HG03571 (cell line): ENCODE data around the gene PHF1.

Experiments used
- ATAC-seq: cut with Tn5 transposase; IDR thresholded peaks from one replicate; pipeline ENCODE4 v1.9.1; 2021; ENCODE audit not compliant: unreplicated experiment

The PHF1 gene

DNA sequence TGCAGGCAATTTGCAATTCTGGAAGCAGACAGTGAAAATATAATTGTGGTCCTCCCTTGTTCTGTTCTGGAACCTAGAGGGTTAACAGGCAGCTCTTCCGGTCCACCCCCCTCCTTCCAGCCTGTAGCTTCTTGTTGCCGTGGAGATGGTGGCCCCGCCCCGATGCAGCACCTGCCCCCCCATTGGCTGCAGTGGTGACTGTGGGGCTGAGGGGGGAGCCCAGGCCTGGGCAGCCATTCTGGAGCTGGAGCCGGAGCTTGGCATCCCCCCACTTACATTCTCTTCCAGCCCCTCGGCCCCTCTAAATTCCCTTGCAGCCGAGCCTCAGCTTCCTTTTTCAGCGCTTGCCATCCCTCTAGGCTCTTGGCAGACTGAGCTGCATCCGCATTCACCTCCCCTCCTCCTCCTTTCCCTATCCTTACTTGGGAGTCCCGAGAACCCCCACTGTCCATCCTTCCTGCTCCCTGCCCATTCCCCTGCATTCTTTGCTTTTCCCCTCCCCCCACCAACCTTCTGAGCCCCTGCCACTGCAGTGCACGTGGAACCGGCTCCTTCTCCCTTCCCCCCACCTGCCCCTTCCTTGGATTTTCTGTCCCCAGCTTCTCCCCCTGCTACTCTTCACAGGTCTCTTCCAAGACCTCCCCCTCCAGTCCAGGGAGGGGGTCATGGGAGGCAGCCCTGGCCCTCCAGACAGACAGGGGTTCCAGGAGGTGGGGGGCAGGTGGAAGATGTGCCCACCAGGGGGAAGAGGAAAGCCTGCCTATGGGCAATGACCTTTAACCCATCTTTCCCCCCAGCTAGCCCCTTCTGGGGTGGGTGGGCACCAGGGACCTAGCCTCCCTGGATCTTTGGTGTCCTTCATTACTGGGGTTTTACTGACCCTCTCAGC lies 20.4 kb downstream of the PHF1 start:
- peak; percentile 48 for ATAC-seq

DNA sequence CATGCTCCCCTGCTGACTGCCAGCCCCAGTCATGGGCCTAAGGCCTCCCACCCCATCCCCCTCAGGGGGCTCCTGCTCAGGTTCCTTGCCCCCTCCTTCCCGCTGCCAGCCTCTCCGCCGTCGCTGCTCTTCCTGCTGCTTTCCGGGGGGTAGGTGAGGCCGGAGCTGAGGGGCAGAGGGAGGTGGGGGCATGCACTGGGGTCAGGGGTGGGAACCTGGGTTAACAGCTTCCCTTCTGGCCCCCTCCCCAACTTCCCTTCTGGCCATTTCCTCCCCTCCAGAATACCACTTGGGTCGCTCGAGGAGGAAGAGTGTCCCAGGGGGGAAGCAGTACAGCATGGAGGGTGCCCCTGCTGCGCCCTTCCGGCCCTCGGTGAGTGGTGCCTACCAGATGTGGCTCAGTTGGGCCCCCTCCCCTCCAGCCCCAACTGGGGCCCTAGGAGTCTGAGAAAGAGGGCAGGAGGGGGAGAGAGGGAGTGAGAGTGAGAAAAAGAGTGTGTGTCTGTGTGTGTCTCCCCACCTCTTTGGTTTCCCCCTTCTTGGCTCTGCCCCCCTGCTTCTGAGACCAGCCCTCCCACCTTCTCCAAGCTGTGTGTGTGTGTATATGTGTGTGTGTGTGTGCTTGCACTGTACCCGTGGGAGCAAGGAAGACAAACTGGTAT lies 21.2 kb downstream of the PHF1 start:
- ATAC-seq = no peak

DNA sequence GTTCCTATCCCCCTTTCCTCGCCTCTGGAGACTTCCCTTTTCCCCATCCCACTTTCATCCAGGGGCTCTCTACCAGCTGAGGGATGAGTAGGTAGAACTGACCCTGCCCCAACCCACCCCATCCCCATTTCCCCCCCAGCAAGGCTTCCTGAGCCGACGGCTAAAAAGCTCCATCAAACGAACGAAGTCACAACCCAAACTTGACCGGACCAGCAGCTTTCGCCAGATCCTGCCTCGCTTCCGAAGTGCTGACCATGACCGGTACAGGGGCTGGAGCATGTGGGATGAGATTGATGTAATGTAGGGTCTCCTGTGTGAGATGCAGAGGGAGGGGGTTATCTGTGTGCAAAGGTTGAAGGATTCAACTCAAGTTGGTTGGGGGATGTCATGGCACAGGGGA lies 21.7 kb downstream of the PHF1 start:
- ATAC-seq = no peak

DNA sequence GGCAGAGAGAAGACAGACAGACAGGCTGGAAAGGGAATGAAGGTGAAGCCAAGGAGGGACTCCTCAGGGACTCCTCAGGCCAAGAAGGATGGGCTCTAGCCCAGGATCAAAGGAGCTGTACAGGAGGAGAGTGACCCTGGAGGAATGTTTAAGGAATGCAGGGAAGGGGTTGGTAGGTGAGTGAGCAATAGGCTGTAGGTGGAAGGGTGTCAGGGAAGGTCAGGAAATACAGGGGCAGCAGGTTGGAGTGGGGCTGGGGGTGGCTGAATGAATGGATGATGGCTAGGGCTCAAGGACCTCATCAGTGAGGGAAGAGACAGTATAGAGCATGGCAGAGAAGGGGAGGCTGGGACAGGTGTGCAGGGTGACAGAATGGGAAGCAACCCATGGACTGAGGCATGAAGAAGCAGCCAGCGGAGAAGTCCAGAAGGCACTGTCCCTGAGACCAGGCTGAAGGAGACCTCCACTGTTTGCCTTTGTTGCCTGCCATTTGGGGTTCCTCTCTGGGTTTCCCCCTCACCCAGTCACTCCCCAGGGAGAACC lies 22.3 kb downstream of the PHF1 start:
- no peak for ATAC-seq

DNA sequence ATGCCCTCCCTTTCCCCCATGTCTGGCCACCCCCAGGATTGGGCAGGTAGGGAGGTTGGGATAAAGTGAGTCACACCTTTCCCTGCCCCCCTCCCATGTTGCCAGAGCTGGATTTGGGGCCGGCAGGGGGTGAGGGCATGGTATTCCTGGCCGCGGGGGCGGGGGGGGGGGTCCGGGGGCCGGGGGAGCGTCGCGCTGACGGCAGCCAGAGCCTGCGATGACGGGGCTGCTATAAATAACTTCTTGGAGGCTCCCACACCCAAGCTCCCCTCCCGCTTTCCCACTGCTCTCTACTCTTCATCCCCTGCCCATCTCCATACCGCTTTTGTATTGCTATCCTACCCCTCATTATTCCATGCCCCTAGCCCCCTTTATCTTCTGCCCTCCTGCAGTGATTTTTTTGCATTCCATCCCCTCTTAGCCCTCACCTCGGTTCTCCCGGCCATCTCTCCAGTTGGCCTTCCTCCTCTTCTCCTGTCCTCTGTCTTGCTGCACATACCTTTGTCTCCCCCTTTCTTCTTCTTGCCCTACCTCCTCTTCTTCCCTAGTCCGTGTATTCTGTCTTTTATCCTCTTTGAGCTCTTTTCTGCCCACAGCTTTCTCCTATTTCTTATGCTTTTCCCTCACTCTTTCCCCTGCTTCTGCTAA lies 22.9 kb downstream of the PHF1 start:
- no peak for ATAC-seq

DNA sequence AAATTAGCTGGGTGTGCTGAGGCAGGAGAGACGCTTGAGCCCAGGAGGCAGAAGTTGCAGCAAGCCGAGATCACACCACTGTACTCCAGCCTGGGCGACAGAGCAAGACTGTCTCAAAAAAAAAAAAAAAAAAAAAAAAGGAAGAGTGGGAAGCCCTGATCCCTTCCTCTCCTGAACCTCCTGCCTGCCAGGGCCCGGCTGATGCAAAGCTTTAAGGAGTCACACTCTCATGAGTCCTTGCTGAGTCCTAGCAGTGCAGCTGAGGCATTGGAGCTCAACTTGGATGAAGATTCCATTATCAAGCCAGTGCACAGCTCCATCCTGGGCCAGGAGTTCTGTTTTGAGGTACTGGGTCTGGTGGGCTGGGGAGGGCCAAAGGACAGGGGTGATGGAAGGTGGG lies 24.1 kb downstream of the PHF1 start:
- ATAC-seq = no peak

DNA sequence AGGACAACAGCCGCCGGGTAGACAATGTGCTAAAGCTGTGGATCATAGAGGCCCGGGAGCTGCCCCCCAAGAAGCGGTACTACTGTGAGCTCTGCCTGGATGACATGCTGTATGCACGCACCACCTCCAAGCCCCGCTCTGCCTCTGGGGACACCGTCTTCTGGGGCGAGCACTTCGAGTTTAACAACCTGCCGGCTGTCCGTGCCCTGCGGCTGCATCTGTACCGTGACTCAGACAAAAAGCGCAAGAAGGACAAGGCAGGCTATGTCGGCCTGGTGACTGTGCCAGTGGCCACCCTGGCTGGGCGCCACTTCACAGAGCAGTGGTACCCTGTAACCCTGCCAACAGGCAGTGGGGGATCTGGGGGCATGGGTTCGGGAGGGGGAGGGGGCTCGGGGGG lies 26.9 kb downstream of the PHF1 start:
- no peak for ATAC-seq

DNA sequence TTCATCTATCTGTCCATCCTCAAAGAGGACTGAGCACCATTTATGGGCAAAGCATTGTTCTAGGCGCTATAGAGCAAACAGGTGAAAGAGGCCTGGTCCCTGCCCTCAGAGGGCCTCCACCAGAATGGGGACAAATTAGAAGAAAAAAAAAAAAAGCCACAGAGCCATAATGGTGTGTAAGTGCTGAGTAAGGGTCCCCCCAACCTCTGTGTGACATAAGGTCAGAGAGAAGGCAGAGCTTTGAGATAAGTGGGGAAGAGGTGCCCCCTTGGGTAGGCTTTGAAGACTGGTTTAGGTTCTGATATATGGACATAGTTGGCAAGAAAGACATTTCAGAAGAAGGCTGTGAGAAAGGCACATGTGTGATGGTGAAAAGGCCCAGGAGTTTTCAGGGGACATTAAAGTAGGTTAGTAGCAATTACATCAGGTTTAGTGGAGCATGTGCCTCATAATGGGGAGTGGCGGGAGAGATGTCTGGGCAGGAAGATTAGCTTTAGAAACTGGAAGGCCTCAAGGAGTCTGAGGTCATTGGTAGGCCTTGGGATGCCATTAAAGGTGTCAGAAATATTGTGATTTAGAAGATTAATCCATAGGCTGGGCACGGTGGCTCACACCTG lies 28.3 kb downstream of the PHF1 start:
- no peak for ATAC-seq

DNA sequence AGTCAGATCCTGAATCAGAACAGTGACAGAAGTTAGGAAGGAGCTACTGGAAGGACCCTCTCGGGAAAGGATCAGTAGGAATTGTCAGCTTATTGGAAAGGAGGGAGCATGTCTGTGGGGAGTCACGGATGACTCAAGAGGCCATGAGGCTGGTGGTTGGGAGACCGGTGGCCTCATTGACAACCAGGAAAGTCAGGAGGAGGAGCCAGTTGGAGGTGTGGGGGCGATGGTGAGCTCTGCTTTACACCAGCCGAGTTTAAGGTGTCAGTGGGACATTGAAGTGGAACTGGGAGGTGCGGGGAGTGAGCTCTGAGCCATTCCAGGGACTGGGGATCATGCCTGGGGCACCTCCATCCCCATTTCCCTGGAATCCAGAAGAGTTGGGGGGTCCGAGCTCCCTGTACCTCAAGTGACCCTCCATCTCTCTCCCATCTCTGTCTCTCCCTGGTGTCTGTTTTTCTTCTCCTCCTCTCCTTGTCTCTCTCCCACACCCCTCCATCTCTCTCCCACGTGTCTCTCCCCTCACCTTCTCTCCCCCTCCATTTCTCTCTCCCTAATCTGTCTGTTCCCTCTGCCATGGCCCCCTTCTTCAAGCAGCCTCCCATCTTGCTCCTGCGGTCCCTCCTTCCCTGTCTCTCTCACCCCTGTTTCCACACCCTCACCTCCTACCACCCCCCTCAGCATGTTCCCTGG lies 29.3 kb downstream of the PHF1 start:
- ATAC-seq = no peak

DNA sequence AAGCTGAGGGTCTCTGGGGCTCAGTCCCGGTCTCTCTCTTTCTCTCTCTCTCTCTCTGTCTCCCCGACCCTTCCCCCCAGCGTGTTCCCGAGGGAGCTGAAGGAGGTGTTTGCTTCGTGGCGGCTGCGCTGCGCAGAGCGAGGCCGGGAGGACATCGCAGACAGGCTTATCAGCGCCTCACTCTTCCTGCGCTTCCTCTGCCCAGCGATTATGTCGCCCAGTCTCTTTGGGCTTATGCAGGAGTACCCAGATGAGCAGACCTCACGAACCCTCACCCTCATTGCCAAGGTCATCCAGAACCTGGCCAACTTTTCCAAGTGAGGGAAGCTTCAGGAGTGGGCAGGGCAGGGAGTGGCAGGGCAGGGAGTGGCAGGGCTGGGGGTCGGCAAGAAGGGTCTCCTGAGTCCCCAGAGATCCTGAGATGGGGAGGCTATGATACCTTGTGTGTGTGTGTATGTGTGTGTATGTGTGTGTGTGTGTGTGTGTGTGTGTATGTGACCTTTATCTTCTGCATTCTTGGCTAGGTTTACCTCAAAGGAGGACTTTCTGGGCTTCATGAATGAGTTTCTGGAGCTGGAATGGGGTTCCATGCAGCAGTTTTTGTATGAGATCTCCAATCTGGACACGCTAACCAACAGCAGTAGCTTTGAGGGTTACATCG lies 30.0 kb downstream of the PHF1 start:
- no peak for ATAC-seq

DNA sequence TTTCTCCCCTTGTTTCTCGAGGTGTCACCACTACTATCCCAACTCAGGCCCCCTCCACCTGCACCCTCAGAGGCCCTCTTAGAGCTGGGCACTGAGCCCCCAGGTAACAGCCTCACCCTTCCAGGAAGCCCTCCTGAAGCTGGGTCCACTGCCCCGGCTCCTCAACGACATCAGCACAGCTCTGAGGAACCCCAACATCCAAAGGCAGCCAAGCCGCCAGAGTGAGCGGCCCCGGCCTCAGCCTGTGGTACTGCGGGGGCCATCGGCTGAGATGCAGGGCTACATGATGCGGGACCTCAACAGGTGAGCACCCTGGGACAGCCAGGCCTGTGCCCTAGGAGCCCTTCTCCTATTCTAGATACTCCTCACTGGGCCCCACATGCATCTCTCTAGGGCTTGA lies 30.6 kb downstream of the PHF1 start:
- no peak for ATAC-seq

DNA sequence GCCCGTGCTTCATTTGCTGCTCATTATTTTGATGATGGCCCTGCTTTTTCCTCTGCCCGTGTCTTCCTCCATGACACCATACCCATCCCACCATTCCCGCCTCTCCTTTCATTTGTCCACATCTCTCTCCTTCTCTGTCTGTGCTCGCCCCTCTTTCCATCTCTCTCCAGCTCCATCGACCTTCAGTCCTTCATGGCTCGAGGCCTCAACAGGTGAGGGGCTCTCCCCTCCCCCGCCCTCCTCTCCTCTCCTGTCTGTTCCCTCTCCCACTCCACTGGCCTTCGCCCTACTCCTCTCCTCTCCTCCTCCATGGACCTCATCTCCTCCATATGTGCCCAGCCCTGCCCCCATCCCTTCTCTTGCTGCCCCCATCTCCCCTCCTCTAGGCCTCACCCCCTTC lies 31.5 kb downstream of the PHF1 start:
- no peak for ATAC-seq

DNA sequence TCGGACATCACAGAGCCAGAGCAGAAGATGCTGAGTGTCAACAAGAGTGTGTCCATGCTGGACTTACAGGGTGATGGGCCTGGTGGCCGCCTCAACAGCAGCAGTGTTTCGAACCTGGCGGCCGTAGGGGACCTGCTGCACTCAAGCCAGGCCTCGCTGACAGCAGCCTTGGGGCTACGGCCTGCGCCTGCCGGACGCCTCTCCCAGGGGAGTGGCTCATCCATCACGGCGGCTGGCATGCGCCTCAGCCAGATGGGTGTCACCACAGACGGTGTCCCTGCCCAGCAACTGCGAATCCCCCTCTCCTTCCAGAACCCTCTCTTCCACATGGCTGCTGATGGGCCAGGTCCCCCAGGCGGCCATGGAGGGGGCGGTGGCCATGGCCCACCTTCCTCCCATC lies 32.2 kb downstream of the PHF1 start:
- no peak for ATAC-seq

DNA sequence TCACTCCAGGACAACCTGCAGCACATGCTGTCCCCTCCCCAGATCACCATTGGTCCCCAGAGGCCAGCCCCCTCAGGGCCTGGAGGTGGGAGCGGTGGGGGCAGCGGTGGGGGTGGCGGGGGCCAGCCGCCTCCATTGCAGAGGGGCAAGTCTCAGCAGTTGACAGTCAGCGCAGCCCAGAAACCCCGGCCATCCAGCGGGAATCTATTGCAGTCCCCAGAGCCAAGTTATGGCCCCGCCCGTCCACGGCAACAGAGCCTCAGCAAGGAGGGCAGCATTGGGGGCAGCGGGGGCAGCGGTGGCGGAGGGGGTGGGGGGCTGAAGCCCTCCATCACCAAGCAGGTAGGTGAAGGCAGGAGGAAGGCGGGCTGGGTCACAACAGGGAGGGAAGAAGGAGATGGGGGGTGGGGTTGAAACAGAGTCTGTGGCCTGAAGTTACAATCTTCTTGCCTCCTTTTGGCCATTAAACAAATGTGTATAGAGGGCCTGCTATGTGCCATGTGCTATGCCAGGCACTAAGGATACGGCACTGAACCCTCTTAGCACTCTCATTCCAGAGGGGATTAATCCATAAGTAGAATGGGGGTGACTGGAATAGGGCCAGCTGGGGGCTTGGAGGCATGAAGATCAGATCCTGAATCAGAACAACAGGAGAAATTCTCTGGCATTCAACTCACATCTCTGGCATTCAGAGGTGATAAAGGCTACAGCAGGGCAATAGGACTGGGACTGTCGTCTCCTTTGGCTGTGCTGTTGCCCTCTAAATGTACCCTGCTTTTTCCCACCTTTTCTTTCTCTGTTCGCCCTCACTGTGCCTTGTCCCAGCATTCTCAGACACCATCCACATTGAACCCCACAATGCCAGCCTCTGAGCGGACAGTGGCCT lies 33.0 kb downstream of the PHF1 start:
- no peak for ATAC-seq

DNA sequence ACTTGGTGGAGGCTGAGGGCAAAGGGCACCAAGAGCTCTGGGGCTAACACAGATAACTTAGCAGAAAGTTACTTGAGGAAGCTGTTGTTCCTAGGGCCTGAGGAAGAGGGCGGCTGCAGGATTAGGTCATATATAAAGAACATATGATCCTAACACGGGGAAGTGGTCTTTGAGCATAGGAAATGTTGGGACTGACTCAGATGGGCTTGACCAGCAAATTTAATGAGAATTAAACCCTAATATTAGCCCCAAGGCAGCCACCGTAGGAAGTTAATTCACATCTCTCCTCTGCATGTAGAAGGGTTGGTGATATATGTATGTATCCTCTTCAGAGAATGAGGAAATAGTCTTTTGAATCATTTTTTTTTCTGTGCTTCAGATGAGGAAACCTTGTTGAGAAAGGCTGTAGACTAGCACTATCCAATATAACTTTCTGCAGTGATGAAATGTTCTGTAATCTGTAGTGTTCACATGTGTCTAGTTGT lies 34.3 kb downstream of the PHF1 start:
- ATAC-seq = no peak

DNA sequence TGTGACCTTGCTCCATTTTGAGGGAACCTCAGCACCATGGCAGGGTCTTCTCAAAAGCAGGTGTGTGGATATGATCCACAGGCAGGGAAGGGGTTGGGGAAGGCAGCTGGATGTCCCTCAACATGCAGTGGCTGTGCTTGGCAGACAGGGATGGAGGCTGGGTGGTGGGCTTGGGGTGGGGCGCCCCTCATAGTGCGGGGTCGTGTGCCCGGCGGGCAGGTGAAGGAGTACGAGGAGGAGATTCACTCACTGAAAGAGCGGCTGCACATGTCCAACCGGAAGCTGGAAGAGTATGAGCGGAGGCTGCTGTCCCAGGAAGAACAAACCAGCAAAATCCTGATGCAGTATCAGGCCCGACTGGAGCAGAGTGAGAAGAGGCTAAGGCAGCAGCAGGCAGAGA lies 35.5 kb downstream of the PHF1 start:
- ATAC-seq = no peak

DNA sequence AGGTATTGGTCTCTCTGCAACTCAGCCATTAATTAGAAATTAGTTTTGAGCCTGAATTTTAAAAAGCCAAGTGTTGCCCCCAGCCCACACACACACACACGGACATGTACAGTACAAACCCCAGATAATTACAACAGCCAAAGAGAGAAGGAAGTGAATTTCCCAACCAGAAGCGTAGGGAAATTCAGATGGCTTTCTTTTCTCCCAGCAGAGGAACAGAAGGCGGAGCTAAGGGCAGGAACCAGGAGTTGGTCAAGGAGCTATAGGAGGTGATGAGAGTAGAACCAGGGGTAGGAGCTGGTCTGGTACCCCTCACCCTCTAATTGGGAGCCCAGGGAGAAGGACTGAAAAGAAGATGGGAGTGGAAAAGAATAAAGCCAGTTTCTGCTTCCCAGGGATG lies 39.6 kb downstream of the PHF1 start:
- ATAC-seq = no peak

DNA sequence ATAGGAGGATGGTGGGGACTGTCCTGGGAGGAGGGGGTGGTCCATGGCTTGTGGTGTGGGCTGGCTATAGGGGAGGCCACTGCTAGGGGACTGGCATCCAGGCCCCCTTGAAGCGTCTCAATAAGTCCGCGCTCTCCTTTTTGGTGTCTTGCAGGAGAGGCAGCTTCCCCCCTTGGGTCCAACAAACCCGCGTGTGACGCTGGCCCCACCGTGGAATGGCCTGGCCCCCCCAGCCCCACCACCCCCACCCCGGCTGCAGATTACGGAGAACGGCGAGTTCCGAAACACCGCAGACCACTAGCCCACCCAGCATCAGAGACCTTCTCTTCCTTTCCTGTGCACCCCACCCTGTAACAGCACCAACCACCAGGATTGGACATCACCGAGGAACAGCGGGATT lies 40.8 kb downstream of the PHF1 start:
- ATAC-seq = no peak

DNA sequence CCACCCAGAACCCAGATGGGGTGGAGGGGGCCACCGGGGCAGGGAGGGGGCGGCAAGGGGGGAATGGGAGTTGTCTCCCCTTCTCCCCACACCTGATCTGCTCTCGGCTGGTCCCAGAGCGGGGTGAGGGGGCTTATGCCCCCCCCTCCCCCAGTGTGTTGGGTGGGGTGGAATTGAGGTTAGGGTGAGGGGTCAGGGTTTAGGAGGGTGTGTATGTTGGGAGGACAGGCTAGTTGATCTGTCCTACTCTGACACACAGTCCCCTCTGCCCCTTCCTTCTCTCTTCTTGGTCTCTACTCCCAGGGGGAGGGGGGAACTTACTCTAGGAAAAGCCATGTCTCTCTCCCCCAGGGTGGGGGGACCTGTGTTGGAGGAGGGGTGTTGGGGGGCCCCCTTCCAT lies 41.7 kb downstream of the PHF1 start:
- no peak for ATAC-seq
